HuH-7.5 (cell line): ENCODE data around the gene MYH10.
"Not testable (repeated sequence)": the region's sequence is repeated elsewhere in the genome, so short reads cannot be mapped to it uniquely, and the experiment has no call there.

ENCODE experiments used
- DNase-seq: peaks from one replicate; pipeline ENCODE4 v3.0.0; 2011; ENCODE audit warnings: low spot score

MYH10 gene

GRCh38 chr17:8556074-8556473 lies 74.5 kb downstream of the MYH10 start:
- DNase-seq: no peak

- DNase-seq: no peak
Observed at GRCh38 chr17:8555062-8555461, 75.5 kb downstream of the MYH10 start.

- DNase-seq: no peak
Observed at GRCh38 chr17:8552577-8553320, 77.8 kb downstream of the MYH10 start.

- peak; percentile 64 for DNase-seq
Observed at GRCh38 chr17:8542599-8543502, 87.7 kb downstream of the MYH10 start.

GRCh38 chr17:8539976-8540375 lies 90.5 kb downstream of the MYH10 start:
- not testable (repeated sequence) for DNase-seq

- no peak for DNase-seq
Observed at GRCh38 chr17:8537734-8538133, 92.8 kb downstream of the MYH10 start.

- no peak for DNase-seq
Observed at GRCh38 chr17:8534498-8535188, 95.9 kb downstream of the MYH10 start.

GRCh38 chr17:8532021-8532420 lies 98.5 kb downstream of the MYH10 start:
- DNase-seq: peak; percentile 63

GRCh38 chr17:8522577-8522976 lies 107.9 kb downstream of the MYH10 start:
- DNase-seq: no peak

- DNase-seq: no peak
Observed at GRCh38 chr17:8520981-8521380, 109.5 kb downstream of the MYH10 start.

GRCh38 chr17:8518850-8519249 lies 111.7 kb downstream of the MYH10 start:
- DNase-seq: no peak

GRCh38 chr17:8518326-8518725 lies 112.2 kb downstream of the MYH10 start:
- DNase-seq: no peak

- no peak for DNase-seq
Observed at GRCh38 chr17:8514801-8515200, 115.7 kb downstream of the MYH10 start.

GRCh38 chr17:8506145-8506544 lies 124.4 kb downstream of the MYH10 start:
- DNase-seq: no peak

- no peak for DNase-seq
Observed at GRCh38 chr17:8504460-8505207, 125.9 kb downstream of the MYH10 start.

- no peak for DNase-seq
Observed at GRCh38 chr17:8503807-8504206, 126.7 kb downstream of the MYH10 start.

GRCh38 chr17:8503368-8503767 lies 127.2 kb downstream of the MYH10 start:
- no peak for DNase-seq

GRCh38 chr17:8502126-8502525 lies 128.4 kb downstream of the MYH10 start:
- DNase-seq: no peak

- DNase-seq: no peak
Observed at GRCh38 chr17:8500609-8501008, 129.9 kb downstream of the MYH10 start.

- DNase-seq: no peak
Observed at GRCh38 chr17:8499614-8500013, 130.9 kb downstream of the MYH10 start.

- no peak for DNase-seq
Observed at GRCh38 chr17:8499171-8499570, 131.4 kb downstream of the MYH10 start.

GRCh38 chr17:8496081-8496480 lies 134.4 kb downstream of the MYH10 start:
- DNase-seq: no peak
